Endothelial cell of umbilical vein (primary cell): ENCODE measurements around the gene PTPRD.

Experiments used
- MYC ChIP-seq: IDR thresholded peaks from one replicate; pipeline ENCODE4 v1.6.1; 2011; ENCODE audit warnings: mild to moderate bottlenecking, low read depth, low read length
- POLR2A ChIP-seq: IDR thresholded peaks from 2 replicates; pipeline ENCODE4 v1.6.1; 2012; ENCODE audit warnings: low read depth, mild to moderate bottlenecking, control low read depth, low read length
- TF ChIP-seq, protein P1 (sequence below), 2 donors: IDR thresholded peaks; 1 replicate in 1 of 2; 2 replicates in 1 of 2; pipeline ENCODE4 v1.5.1; 2011; ENCODE audit warnings: low read length in 2 of 2, mild to moderate bottlenecking in 2 of 2, moderate library complexity in 2 of 2, control low read depth in 1 of 2, inconsistent platforms in 1 of 2, low read depth in 1 of 2; ENCODE audit not compliant: insufficient read depth in 1 of 2; ENCODE audit errors: extremely low read depth in 1 of 2
- TF ChIP-seq, protein P2 (sequence below): IDR thresholded peaks from 2 replicates; pipeline ENCODE4 v1.6.1; 2011; ENCODE audit not compliant: insufficient read depth, insufficient read length

DNA sequence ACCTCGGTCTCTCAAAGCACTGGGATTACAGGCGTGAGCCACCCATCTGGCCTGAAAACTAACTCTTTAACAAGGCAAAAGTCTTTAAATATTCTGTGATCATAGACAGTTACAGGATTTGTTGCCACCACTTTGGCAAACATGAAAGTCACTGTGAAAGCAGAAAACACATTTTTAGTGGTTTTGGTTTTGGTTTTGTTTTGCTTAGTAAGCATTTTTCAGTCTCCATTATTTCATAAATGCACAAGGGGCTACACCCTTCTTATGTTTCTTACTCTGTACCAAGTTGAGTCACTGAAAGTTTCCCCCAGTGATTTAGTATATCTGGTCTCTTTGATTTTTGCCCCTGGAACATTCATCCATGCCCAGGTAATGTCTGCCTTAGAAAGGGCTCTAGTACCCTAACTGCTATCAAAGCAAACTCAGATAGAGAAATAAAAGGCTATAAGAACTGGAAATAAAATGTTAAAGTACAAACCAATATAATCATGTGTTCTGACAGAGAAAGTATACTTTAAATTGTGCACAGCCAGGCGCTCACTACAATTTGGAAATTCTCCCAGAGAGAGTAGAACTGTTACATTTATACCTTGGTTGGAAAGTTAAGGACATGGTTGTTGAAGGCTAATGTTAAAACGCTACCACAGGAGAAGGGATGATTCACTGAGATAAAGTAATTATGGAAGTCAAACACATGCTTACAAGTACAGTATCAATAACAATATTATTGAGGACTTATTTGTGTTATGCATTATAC lies 1790.7 kb downstream of the PTPRD start:
- TF ChIP-seq, protein P1, sequence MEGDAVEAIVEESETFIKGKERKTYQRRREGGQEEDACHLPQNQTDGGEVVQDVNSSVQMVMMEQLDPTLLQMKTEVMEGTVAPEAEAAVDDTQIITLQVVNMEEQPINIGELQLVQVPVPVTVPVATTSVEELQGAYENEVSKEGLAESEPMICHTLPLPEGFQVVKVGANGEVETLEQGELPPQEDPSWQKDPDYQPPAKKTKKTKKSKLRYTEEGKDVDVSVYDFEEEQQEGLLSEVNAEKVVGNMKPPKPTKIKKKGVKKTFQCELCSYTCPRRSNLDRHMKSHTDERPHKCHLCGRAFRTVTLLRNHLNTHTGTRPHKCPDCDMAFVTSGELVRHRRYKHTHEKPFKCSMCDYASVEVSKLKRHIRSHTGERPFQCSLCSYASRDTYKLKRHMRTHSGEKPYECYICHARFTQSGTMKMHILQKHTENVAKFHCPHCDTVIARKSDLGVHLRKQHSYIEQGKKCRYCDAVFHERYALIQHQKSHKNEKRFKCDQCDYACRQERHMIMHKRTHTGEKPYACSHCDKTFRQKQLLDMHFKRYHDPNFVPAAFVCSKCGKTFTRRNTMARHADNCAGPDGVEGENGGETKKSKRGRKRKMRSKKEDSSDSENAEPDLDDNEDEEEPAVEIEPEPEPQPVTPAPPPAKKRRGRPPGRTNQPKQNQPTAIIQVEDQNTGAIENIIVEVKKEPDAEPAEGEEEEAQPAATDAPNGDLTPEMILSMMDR (IDR thresholded peaks at IDR 0.05; ENCODE audit: extremely low read depth in 1 of 2, insufficient read depth in 1 of 2, low read depth in 1 of 2, low read length in 2 of 2), result no peak
- TF ChIP-seq POLR2A (no peak), MYC (no peak)
- TF ChIP-seq, protein P2, sequence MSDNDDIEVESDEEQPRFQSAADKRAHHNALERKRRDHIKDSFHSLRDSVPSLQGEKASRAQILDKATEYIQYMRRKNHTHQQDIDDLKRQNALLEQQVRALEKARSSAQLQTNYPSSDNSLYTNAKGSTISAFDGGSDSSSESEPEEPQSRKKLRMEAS, result no peak
